Panc1 (cell line): ENCODE data around the gene MET.

Source experiments
- CTCF ChIP-seq: fragments of 450-650 bp; IDR thresholded peaks from 2 replicates; pipeline ENCODE4 v1.5.1; 2017; ENCODE audit warnings: mild to moderate bottlenecking
- POLR2AphosphoS5 ChIP-seq: IDR thresholded peaks from 2 replicates; pipeline ENCODE4 v1.6.1; 2012; ENCODE audit warnings: mild to moderate bottlenecking, low read depth, low read length, moderate library complexity
- SIN3A ChIP-seq: IDR thresholded peaks from 2 replicates; pipeline ENCODE4 v1.6.1; 2012; ENCODE audit warnings: low read depth, mild to moderate bottlenecking, low read length, moderate library complexity, borderline replicate concordance; ENCODE audit not compliant: insufficient read depth

- TF ChIP-seq CTCF (no peak), SIN3A (no peak), POLR2AphosphoS5 (no peak)
These were observed 54.9 kb downstream of the MET start for GRCh38 chr7:116726713-116727431.
